ENCODE results near the gene ZNF805. TPM values are rescaled to one million over a fixed set of nuclear protein-coding genes. Genes with fewer than 3 reads are reported as not detected.

The ZNF805 gene
- total and polyA plus RNA-seq, 2 of the 13 experiments (the other 11 are each of a cell fraction or from before 2014, with no cell fraction given), result 5.1 to 12.8 TPM

DNA sequence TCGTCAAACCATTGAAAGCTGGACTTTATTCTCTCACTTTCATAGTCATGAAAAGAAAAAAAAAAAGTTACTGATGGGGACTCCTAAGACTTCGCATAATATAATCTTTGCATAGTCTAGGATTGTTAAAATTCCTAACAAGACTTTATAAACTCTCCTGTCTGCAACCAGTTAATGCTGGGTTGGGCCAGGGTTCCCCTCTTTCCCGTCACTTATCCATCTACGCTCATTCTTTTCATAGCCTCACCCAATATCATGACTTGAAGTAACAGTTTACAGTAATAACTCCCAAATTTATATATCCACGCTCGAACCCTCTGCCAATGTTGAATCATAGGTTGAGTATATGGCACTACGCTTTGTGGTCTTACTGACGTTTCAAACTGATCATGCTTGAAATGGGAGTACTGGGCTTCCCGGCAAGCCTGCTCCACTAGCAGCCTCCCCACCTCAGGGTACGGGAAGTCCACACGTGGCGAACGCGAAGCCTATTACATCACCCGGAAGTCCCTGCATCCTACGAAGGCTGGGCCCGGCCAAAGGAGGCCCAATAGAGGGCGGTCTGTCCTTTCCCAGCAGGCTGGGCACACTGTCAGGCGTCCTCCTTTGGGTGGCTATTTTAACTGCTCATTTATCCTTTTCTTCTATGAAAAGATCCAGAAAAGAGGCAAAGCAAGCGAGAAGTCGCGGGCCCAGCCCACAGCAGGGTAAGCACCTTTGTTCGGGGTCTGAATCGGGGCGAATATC lies 39.2 kb downstream of the ZNF805 start (continued):
- TF ChIP-seq, protein P1, sequence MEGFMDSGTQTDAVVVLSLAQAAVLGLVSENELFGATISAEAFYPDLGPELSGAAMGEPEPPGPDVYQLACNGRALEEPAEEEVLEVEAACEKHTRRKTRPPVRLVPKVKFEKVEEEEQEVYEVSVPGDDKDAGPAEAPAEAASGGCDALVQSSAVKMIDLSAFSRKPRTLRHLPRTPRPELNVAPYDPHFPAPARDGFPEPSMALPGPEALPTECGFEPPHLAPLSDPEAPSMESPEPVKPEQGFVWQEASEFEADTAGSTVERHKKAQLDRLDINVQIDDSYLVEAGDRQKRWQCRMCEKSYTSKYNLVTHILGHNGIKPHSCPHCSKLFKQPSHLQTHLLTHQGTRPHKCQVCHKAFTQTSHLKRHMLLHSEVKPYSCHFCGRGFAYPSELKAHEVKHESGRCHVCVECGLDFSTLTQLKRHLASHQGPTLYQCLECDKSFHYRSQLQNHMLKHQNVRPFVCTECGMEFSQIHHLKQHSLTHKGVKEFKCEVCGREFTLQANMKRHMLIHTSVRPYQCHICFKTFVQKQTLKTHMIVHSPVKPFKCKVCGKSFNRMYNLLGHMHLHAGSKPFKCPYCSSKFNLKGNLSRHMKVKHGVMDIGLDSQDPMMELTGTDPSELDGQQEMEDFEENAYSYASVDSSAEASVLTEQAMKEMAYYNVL (CRISPR knock-in tag; IDR thresholded peaks at IDR 0.05; ENCODE audit: borderline replicate concordance), result peak; percentile 62; the same call in 1 of the 2 replicates
- TF ChIP-seq, protein P2, sequence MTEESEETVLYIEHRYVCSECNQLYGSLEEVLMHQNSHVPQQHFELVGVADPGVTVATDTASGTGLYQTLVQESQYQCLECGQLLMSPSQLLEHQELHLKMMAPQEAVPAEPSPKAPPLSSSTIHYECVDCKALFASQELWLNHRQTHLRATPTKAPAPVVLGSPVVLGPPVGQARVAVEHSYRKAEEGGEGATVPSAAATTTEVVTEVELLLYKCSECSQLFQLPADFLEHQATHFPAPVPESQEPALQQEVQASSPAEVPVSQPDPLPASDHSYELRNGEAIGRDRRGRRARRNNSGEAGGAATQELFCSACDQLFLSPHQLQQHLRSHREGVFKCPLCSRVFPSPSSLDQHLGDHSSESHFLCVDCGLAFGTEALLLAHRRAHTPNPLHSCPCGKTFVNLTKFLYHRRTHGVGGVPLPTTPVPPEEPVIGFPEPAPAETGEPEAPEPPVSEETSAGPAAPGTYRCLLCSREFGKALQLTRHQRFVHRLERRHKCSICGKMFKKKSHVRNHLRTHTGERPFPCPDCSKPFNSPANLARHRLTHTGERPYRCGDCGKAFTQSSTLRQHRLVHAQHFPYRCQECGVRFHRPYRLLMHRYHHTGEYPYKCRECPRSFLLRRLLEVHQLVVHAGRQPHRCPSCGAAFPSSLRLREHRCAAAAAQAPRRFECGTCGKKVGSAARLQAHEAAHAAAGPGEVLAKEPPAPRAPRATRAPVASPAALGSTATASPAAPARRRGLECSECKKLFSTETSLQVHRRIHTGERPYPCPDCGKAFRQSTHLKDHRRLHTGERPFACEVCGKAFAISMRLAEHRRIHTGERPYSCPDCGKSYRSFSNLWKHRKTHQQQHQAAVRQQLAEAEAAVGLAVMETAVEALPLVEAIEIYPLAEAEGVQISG (CRISPR knock-in tag; IDR thresholded peaks at IDR 0.05), result peak; percentile 70; the same call in 1 of the 2 replicates
- TF ChIP-seq GATAD2A (CRISPR knock-in tag; IDR thresholded peaks at IDR 0.05) (peak; percentile 82; the same call in 1 of the 2 replicates), RFX5 (IDR thresholded peaks at IDR 0.05; ENCODE audit: low read depth, low read length) (no peak), ZNF350 (CRISPR knock-in tag; IDR thresholded peaks at IDR 0.05; ENCODE audit: borderline replicate concordance, low read depth) (peak; percentile 87; the same call in 1 of the 2 replicates), ZKSCAN8 (CRISPR knock-in tag; IDR thresholded peaks at IDR 0.05; ENCODE audit: borderline replicate concordance) (peak; percentile 64; the same call in 1 of the 2 replicates), POLR2AphosphoS2 (IDR thresholded peaks at IDR 0.05; ENCODE audit: low read depth, low read length) (peak; percentile 47; the same call in 1 of the 2 replicates), ZNF768 (CRISPR knock-in tag; IDR thresholded peaks at IDR 0.05) (peak; percentile 14; the same call in 1 of the 2 replicates)
- TF ChIP-seq, protein P3, sequence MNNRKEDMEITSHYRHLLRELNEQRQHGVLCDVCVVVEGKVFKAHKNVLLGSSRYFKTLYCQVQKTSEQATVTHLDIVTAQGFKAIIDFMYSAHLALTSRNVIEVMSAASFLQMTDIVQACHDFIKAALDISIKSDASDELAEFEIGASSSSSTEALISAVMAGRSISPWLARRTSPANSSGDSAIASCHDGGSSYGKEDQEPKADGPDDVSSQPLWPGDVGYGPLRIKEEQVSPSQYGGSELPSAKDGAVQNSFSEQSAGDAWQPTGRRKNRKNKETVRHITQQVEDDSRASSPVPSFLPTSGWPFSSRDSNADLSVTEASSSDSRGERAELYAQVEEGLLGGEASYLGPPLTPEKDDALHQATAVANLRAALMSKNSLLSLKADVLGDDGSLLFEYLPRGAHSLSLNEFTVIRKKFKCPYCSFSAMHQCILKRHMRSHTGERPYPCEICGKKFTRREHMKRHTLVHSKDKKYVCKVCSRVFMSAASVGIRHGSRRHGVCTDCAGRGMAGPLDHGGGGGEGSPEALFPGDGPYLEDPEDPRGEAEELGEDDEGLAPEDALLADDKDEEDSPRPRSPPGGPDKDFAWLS (CRISPR knock-in tag; IDR thresholded peaks at IDR 0.05; ENCODE audit: borderline replicate concordance), result no peak
- TF ChIP-seq, protein P4, sequence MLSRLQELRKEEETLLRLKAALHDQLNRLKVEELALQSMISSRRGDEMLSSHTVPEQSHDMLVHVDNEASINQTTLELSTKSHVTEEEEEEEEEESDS (CRISPR knock-in tag; IDR thresholded peaks at IDR 0.05; ENCODE audit: borderline replicate concordance), result peak; percentile 96; the same call in 1 of the 2 replicates
- TF ChIP-seq, protein P5, sequence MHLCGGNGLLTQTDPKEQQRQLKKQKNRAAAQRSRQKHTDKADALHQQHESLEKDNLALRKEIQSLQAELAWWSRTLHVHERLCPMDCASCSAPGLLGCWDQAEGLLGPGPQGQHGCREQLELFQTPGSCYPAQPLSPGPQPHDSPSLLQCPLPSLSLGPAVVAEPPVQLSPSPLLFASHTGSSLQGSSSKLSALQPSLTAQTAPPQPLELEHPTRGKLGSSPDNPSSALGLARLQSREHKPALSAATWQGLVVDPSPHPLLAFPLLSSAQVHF (CRISPR knock-in tag; IDR thresholded peaks at IDR 0.05), result no peak
- TF ChIP-seq, protein P6, sequence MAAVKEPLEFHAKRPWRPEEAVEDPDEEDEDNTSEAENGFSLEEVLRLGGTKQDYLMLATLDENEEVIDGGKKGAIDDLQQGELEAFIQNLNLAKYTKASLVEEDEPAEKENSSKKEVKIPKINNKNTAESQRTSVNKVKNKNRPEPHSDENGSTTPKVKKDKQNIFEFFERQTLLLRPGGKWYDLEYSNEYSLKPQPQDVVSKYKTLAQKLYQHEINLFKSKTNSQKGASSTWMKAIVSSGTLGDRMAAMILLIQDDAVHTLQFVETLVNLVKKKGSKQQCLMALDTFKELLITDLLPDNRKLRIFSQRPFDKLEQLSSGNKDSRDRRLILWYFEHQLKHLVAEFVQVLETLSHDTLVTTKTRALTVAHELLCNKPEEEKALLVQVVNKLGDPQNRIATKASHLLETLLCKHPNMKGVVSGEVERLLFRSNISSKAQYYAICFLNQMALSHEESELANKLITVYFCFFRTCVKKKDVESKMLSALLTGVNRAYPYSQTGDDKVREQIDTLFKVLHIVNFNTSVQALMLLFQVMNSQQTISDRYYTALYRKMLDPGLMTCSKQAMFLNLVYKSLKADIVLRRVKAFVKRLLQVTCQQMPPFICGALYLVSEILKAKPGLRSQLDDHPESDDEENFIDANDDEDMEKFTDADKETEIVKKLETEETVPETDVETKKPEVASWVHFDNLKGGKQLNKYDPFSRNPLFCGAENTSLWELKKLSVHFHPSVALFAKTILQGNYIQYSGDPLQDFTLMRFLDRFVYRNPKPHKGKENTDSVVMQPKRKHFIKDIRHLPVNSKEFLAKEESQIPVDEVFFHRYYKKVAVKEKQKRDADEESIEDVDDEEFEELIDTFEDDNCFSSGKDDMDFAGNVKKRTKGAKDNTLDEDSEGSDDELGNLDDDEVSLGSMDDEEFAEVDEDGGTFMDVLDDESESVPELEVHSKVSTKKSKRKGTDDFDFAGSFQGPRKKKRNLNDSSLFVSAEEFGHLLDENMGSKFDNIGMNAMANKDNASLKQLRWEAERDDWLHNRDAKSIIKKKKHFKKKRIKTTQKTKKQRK (IDR thresholded peaks at IDR 0.05; ENCODE audit: low read length), result no peak

All from HepG2 (cell line).